IMR-90 (cell line): ENCODE results near the gene SDHAF4. TPM values are rescaled to one million over a fixed set of nuclear protein-coding genes. Genes with fewer than 3 reads are reported as not detected.

Source experiments
- ATAC-seq: fragments of 200-7000 bp; cut with Tn5 transposase; 2 replicates; pipeline ENCODE4 v1.9.1; 2020; ENCODE audit warnings: low read depth, mild to moderate bottlenecking, moderate library complexity
- BruUV-seq: library from RNA; stranded (reverse); fragments of 400-500 nt; replicated peaks from 2 replicates; lab custom pipeline; 2021; lab: Mats Ljungman, UMichigan
- CTCF ChIA-PET: fragments of 300-600 bp; formaldehyde crosslinking; extraction: SDS; loops from one replicate; lab custom pipeline; 2021; ENCODE audit warnings: antibody characterized with exemption; lab: Yijun Ruan, JAX
- POLR2A ChIA-PET: fragments of 300-600 bp; sonication (Branson Sonifier 250); formaldehyde crosslinking; loops from one replicate; lab custom pipeline; 2022; ENCODE audit warnings: antibody characterized with exemption; ENCODE audit not compliant: unreplicated experiment; lab: Charles Lee
- DNase-seq: peaks from one replicate; pipeline ENCODE4 v3.0.0; 2013
- H2AFZ ChIP-seq: replicated peaks from 2 replicates; pipeline ENCODE3; 2013; ENCODE audit warnings: low read length, mild to moderate bottlenecking; ENCODE audit not compliant: poor library complexity
- H2AK5ac ChIP-seq: 2 replicates; pipeline ENCODE4 v1.6.1; 2013; ENCODE audit warnings: low read depth, low read length, inconsistent platforms
- H2AK9ac ChIP-seq: replicated peaks from 2 replicates; pipeline ENCODE3; 2013; ENCODE audit warnings: mild to moderate bottlenecking, low read depth, low read length, moderate library complexity; ENCODE audit not compliant: poor library complexity
- H2BK120ac ChIP-seq: 2 replicates; pipeline ENCODE4 v1.6.1; 2013; ENCODE audit warnings: low read depth, low read length, inconsistent platforms
- H2BK15ac ChIP-seq: 3 replicates; pipeline ENCODE4 v1.6.1; 2013; ENCODE audit warnings: low read depth, low read length, inconsistent platforms
- H2BK20ac ChIP-seq: 2 replicates; pipeline ENCODE4 v1.6.1; 2013; ENCODE audit warnings: low read depth, mild to moderate bottlenecking, inconsistent platforms, low read length, moderate library complexity
- H2BK5ac ChIP-seq: 2 replicates; pipeline ENCODE4 v1.6.1; 2013; ENCODE audit warnings: mild to moderate bottlenecking, low read depth, low read length, inconsistent platforms; ENCODE audit not compliant: poor library complexity, severe bottlenecking
- H3K14ac ChIP-seq: replicated peaks from 2 replicates; pipeline ENCODE4 v1.6.1; 2013; ENCODE audit warnings: low read depth, low read length, inconsistent platforms
- H3K18ac ChIP-seq: 2 replicates; pipeline ENCODE4 v1.6.1; 2013; ENCODE audit warnings: low read depth, low read length, control low read depth
- H3K23ac ChIP-seq: 2 replicates; pipeline ENCODE4 v1.6.1; 2013; ENCODE audit warnings: low read depth, low read length, inconsistent platforms
- H3K27ac ChIP-seq: 2 replicates; pipeline ENCODE4 v1.5.1; 2013; ENCODE audit warnings: mild to moderate bottlenecking, control low read depth, low read length; ENCODE audit not compliant: insufficient read depth
- H3K27me3 ChIP-seq: 2 replicates; pipeline ENCODE4 v1.6.1; 2013; ENCODE audit warnings: low read length; ENCODE audit not compliant: control insufficient read depth, insufficient read depth
- H3K36me3 ChIP-seq: 2 replicates; pipeline ENCODE4 v1.6.1; 2013; ENCODE audit warnings: low read length, mixed read lengths; ENCODE audit not compliant: control insufficient read depth, insufficient read depth
- H3K4ac ChIP-seq: 2 replicates; pipeline ENCODE4 v1.6.1; 2013; ENCODE audit warnings: low read depth, low read length, inconsistent platforms
- H3K4me1 ChIP-seq: 2 replicates; pipeline ENCODE4 v1.6.1; 2013; ENCODE audit warnings: low read length, mixed read lengths; ENCODE audit not compliant: control insufficient read depth, insufficient read depth
- H3K4me2 ChIP-seq: 2 replicates; pipeline ENCODE4 v1.6.1; 2013; ENCODE audit warnings: low read depth, mild to moderate bottlenecking, control low read depth, low read length, moderate library complexity
- H3K4me3 ChIP-seq: 2 replicates; pipeline ENCODE4 v1.5.1; 2013; ENCODE audit warnings: low read depth, mild to moderate bottlenecking, control low read depth, low read length, moderate library complexity; ENCODE audit not compliant: insufficient read depth
- H3K56ac ChIP-seq: 2 replicates; pipeline ENCODE4 v1.6.1; 2013; ENCODE audit warnings: low read length, inconsistent platforms; ENCODE audit not compliant: insufficient read depth; ENCODE audit errors: extremely low read depth
- H3K79me1 ChIP-seq, 2 experiments: 2 replicates each; pipeline ENCODE4 v1.6.1; 2013; ENCODE audit warnings: low read length in 2 of 2, inconsistent platforms in 1 of 2, low read depth in 1 of 2
- H3K9ac ChIP-seq: 2 replicates; pipeline ENCODE4 v1.6.1; 2013; ENCODE audit warnings: low read depth, low read length, control low read depth
- H3K9me1 ChIP-seq: 2 replicates; pipeline ENCODE4 v1.6.1; 2013; ENCODE audit warnings: low read length, inconsistent platforms; ENCODE audit not compliant: insufficient read depth
- H3K9me3 ChIP-seq: 2 replicates; pipeline ENCODE4 v1.6.1; 2013; ENCODE audit warnings: low read length; ENCODE audit not compliant: control insufficient read depth, insufficient read depth
- H4K20me1 ChIP-seq: 2 replicates; pipeline ENCODE4 v1.6.1; 2013; ENCODE audit warnings: low read length, inconsistent platforms; ENCODE audit not compliant: insufficient read depth
- H4K5ac ChIP-seq: 2 replicates; pipeline ENCODE4 v1.6.1; 2013; ENCODE audit warnings: mild to moderate bottlenecking, low read depth, low read length, control low read depth
- H4K8ac ChIP-seq, 2 experiments: 2 replicates each; pipeline ENCODE4 v1.6.1; 2013; ENCODE audit warnings: low read depth in 2 of 2, low read length in 2 of 2, control low read depth in 1 of 2, inconsistent platforms in 1 of 2
- H4K91ac ChIP-seq: 2 replicates; pipeline ENCODE4 v1.6.1; 2013; ENCODE audit warnings: low read depth, low read length, inconsistent platforms; ENCODE audit not compliant: insufficient read depth
- CEBPB ChIP-seq: IDR thresholded peaks from 2 replicates; pipeline ENCODE4 v1.6.1; 2012; ENCODE audit warnings: low read depth, low read length, improper control_type of control experiment
- RCOR1 ChIP-seq: IDR thresholded peaks from 2 replicates; pipeline ENCODE4 v1.6.1; 2012; ENCODE audit warnings: mild to moderate bottlenecking, low read length, improper control_type of control experiment; ENCODE audit not compliant: insufficient replicate concordance
- RFX5 ChIP-seq: IDR thresholded peaks from 2 replicates; pipeline ENCODE4 v1.8.0; 2012; ENCODE audit warnings: low read depth, mild to moderate bottlenecking, low read length, moderate library complexity
- WGBS, 2 experiments: methylation state at CpG; one replicate each; pipeline versions ENCODE4 v1.1.5 to v1.1.7; 2013; ENCODE audit warnings: missing lambda C conversion rate in 2 of 2; ENCODE audit not compliant: insufficient read length in 1 of 2; ENCODE audit errors: extremely low coverage in 2 of 2; 5-methylcytosine and 5-hydroxymethylcytosine counted together
- dilution Hi-C: fragments of 300-500 bp; cut with HindIII; formaldehyde crosslinking; loops from one replicate; pipeline ENCODE4 v1.14.3; 2018; ENCODE audit warnings: low sequenced_read_pairs; ENCODE audit not compliant: unreplicated experiment
- in situ Hi-C: fragments of 300-500 bp; cut with MboI; formaldehyde crosslinking; loops from 3 replicates; pipeline ENCODE4 v1.14.3; 2019; ENCODE audit warnings: low sequenced_read_pairs, inconsistent platforms, mixed read lengths
- intact Hi-C: fragments of 100-400 bp; cut with micrococcal nuclease; formaldehyde crosslinking; loops from 2 replicates; pipeline ENCODE4 v1.10.0; 2022
- polyA plus RNA-seq, 3 experiments: library from polyadenylated mRNA; depleted of rRNA; stranded (reverse); fragments of >200 nt; gene quantifications; 2 replicates each; pipeline ENCODE4 v1.2.3, GENCODE V29; 2012; ENCODE audit warnings: low replicate concordance in 1 of 3
- total RNA-seq: library from RNA; depleted of rRNA; stranded (reverse); fragments of >200 nt; gene quantifications from 2 replicates; pipeline ENCODE4 v1.2.3, GENCODE V29; 2012

Gene SDHAF4
- total and polyA plus RNA-seq, 2 of the 4 experiments (the other 2 are of a cell fraction) = 1.6 to 4.4 TPM

GRCh38 chr6:70575899-70576495, 9.3 kb downstream of the SDHAF4 start:
- ATAC-seq = no peak
- H3K4ac ChIP-seq = no peak overlapping the region
- no peaks in the 10 kb centered on the region for H3K79me1 ChIP-seq
- dilution Hi-C loops (no loop called here), in situ Hi-C loops (no loop called here), intact Hi-C loops (loop anchor here (10.0 kb wide), 1 partner anchor 61 kb away; no protein-coding TSS in a partner anchor)
- H2AK9ac ChIP-seq = no peak overlapping the region
- H2BK5ac ChIP-seq = no peak overlapping the region
- H3K27me3 ChIP-seq = no peaks in the 10 kb centered on the region
- H3K36me3 ChIP-seq = 0 out of 2 replicates have a peak, but pooled peaks cover 2% of the 10 kb centered on the region
- H3K56ac ChIP-seq = no peak overlapping the region
- H2AK5ac ChIP-seq = no peak overlapping the region
- H4K5ac ChIP-seq = no peak overlapping the region
- H3K9me1 ChIP-seq = no peaks in the 10 kb centered on the region
- H3K9ac ChIP-seq = no peak overlapping the region
- no peak overlapping the region for H3K23ac ChIP-seq
- H2BK120ac ChIP-seq = no peak overlapping the region
- H4K91ac ChIP-seq = no peak overlapping the region
- H3K4me2 ChIP-seq = no peak overlapping the region
- H2BK20ac ChIP-seq = no peak overlapping the region
- POLR2A ChIA-PET = interaction anchor here (1.1 kb wide), 1 partner anchor 9 kb away, joined by 5 read pairs; the partner anchor contains the start of gene SDHAF4
- no TSS peak for BruUV-seq
- no peak overlapping the region for H3K4me3 ChIP-seq
- WGBS, 2 experiments = 100% methylated on average over 3 of the region's 7 CpGs; no CpG with 5 or more reads in 1 of the 2 experiments
- H4K20me1 ChIP-seq = no peaks in the 10 kb centered on the region
- no peak overlapping the region for H4K8ac ChIP-seq
- H2BK15ac ChIP-seq = no peak overlapping the region
- H3K14ac ChIP-seq = no peak overlapping the region
- H3K9me3 ChIP-seq = no peaks in the 10 kb centered on the region
- no peak for TF ChIP-seq RFX5
- peak; percentile 57; the same call in 1 of the 2 replicates for TF ChIP-seq CEBPB
- TF ChIP-seq RCOR1 = no peak
- no peak overlapping the region for H3K18ac ChIP-seq
- peak overlapping the region; percentile 56 for H2AFZ ChIP-seq
- H3K4me1 ChIP-seq = no peaks in the 10 kb centered on the region
- no peak overlapping the region for H3K27ac ChIP-seq
- DNase-seq = no peak
- CTCF ChIA-PET = interaction anchor here (0.6 to 0.7 kb wide), 2 partner anchors 19 to 63 kb away, joined by 3 to 5 read pairs; no protein-coding TSS in a partner anchor
